NCI-H187 treated with DMSO at 0.1 percent for 48 hours (cell line): ENCODE data around the gene ATP1A4.

Experiments
- DNase-seq: peaks from one replicate; lab custom pipeline; 2025; lab: John Stamatoyannopoulos, UW

ATP1A4 gene

DNA sequence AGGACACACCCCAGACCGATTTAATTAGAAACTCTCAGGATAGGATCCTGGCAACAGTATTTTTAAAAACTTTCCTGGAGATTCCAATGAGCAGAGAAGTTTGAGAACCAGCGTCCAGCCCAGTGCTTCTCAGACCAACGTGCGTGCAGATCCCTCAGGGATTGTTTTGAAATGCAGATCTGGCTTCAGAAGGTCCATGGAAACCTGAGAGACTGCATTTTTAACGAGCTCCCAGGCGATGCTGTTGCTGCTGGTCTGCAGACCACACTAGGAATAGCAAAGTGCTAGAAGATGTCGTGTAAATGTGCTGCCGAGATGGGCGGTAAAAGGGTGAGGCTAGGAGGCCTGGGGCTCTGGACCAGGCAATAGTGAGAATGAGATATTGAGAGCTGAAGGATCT lies 20.6 kb downstream of the ATP1A4 start:
- no peak for DNase-seq

DNA sequence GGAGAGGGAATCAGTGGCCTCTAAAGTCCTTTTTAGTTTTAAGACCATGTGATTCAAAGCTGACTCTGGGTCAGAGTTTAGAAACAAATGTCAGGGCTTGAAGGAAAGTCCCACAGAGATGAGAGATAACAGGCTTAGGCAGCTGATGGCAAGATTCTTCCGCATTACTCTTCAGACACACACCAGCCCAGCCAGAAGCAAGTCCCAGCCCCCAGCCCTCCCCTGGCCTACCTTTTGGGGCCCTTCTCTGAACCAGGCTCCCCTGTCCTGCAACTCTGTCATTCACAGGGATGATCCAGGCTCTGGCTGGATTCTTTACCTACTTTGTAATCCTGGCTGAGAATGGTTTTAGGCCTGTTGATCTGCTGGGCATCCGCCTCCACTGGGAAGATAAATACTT lies 25.8 kb downstream of the ATP1A4 start:
- no peak for DNase-seq

GRCh38 chr1:160177667-160178066 lies 26.3 kb downstream of the ATP1A4 start:
- no peak for DNase-seq

DNA sequence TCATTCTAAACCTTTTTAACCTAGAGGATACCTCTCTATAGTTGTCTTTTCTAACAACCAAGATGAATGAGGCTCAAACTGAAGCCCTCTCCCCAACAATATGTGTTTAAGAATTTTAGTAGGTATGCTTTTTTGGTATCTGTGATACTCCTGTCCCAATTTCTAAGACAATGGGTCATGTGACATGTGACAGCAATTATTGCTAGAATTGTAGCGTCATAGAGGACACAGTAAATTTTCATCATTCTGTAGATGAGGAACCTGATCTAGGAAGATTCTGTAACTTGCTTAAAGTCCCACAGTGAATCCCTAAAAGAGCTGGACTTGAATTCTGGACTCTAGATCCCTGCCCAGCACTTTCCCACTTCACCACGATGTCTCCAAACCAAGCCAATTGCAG lies 27.3 kb downstream of the ATP1A4 start:
- no peak for DNase-seq

GRCh38 chr1:160179336-160179735 lies 27.9 kb downstream of the ATP1A4 start:
- no peak for DNase-seq

DNA sequence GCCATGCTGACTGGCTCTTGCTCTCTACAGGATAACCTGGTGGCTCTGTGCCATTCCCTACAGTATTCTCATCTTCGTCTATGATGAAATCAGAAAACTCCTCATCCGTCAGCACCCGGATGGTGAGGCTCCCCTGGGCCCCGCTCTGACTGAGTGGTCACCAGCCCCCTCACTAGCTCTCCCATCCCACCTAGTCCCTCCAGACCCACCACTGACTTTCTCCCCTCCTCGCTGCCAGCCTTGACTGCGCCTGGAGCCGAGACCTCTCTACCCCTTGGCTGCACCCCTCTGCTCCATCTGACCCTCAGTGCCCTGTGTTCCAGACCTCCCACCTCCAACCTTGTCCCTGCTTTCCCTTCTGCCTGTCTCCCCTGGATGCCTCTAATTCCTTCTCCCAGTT lies 34.8 kb downstream of the ATP1A4 start:
- DNase-seq: no peak

DNA sequence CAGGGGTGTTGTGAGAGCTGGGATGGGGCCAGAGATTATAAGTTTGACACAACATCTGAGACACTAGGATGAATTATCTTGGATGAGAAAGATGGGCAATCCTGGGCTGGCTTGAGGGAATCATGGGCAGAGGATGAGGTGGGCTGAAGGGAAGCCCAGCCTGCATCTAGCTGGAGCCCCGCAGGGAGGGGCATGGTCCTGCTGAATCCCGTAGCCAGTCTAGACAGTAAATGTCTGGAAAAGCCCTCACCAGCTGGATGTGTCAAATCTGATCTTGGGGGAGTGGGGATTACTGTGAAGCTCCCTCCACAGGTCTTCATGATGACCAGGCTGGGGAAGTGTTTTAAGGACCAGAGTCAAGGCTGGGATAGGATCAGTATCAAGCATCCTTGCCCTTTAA lies 35.3 kb downstream of the ATP1A4 start:
- no peak for DNase-seq

GRCh38 chr1:160187407-160187806 lies 36.0 kb downstream of the ATP1A4 start:
- no peak for DNase-seq

DNA sequence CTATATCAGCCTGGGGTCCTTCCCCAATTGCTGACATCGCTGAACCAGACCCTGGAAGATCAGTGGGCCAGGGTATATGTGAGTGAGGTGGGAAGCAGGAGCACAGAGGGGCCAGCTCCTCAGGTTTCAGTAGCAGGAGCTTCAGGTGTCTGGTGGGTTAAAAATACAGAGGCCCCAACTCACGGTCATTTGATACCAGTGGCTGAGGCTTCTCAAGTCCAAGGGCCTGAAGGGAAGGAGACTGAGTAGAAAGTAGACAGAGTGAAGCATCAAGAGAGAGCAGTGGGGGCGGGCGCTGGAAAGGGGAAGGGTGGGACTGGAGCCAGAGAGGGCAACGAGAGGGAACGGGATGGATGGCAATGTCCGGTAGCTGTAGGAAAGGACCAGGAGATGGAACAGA lies 36.9 kb downstream of the ATP1A4 start:
- no peak for DNase-seq

DNA sequence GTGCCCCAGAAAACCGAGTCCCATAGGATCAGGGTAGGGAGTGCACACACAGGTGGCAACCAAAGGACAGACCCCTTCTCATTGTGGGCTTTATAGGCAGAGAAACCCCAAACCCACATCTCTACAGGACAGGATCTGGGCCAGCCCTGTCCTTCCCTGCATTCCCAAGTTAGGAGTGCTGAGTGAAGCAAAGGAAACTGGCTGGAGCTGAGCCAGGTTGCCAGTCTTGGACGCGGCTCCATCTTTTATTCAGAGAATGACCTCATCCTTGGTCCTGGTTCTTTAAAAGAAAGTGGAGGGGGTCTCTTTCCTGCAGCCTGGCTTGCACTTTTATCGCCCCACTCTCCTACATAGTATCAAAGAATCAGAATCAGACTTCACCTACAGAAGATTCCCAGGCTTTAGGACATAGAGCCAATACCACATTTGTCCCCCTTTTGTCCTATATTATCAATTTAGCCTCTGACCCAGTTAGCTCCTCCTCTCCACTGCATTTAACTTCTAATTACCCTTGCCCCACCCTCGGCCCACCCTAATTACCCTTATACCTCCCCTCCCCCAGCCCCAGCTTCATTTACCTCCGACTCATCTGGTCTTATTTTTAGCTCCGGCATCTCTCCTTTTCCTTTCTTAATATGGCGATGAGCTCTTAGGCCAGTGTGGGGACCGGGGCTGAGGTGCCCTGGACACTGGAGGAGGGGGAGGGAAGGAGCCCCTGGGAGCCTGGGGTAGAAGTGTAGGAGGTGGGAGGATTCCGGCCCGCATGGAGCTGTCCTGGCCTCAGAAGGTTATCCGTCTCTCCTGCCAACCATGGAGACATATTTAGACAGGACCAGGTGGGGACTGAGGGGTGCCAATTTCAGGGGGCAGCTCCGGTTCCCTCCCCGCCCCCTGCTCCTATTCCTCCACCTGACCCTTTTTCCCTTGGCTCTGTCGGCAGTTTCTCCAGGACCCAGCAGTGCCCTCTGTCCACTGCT lies 38.5 kb downstream of the ATP1A4 start, which contains the start of gene CASQ1:
TSS of gene CASQ1 (plus strand) at position 927 of the 977 bp plus-strand sequence. CDS start 177 bp downstream, outside the sequence.
- DNase-seq: no peak

- DNase-seq: no peak
Measured at GRCh38 chr1:160191756-160192155, 40.4 kb downstream of the ATP1A4 start.

DNA sequence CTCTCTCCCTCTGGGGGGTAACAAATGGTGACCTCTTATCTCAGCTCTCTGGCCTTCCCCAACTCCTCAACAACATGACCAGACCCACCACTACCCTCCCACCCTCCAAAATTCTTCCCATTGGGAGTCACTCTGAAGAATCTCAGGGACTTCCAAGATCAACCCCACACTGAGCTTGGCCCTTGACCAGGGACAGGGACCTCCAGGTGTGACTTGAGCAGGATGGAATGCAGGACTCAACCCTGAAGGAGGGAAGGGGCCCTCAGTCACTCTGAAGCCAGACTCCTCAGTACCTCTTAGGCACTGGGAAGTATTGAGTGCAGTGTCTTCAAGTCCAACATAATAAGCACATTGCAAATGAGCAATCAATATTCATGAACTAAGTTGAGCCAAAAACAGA lies 40.8 kb downstream of the ATP1A4 start:
- DNase-seq: no peak

DNA sequence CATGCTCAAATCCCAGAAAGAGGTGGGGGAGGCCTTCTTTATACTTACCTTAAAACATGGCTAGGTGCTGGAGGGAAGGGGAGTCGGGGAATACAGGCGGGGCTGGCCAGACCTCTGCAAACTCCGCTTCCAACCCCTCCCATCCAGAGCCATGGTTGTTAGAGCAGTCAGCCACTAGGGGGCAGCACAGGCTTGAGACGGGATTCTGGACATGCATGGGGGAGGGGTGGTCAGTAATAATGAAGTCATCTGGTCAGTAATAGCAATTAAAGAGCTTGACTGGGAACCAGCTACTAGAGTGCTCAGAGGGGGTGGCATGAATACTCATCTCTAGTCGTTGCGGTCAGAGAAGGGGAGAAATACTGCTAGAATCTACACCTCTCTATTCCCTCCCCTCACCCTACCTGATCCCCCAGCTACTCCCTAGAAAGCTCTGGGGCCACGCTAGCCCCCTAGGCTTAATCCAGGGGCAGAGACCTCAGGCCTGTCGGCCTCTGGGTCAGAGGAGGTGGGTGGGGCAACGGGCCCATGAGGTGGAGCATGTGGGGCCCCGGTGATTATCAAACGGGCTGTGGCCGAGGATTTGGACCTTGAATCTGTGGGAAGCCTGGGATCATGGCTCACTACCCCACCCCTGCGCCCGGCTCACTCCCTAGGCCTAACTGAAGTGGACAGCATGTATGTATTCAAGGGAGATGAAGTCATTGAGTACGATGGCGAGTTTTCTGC lies 41.9 kb downstream of the ATP1A4 start:
- DNase-seq: peak; percentile 74

DNA sequence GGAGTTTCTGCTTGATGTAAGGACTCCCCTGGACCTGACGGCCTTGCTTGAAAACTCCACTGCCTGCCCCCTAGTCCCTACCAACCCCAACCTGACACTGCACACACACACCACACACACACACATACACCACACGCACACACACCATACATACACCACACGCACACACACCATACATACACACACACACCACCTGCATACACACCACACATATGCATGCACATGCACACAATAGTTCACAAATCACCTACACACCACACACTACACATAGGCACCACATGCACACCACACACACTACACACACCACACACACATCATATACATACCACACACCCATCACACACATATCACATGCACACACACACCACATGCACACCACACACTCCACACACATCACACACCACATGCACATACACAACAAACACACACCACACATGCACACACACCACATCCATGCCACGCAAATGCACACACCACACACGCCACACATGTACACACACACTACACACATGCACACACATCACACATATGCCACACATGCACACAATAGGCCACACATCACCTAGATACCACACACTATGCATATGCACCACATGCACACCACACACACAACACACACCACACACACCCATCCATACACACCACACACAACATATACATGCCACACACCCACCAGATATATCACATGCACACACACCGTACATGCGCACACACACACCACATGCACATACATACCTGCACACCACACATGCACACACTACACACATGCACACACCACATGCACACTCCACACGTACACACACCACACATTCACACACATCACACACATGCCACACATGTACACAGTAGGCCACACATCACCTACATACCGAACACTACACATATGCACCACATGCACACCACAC lies 42.7 kb downstream of the ATP1A4 start:
- no peak for DNase-seq

- no peak for DNase-seq
Measured at GRCh38 chr1:160194737-160195059, 43.3 kb downstream of the ATP1A4 start.

GRCh38 chr1:160196143-160196542 lies 44.7 kb downstream of the ATP1A4 start:
- DNase-seq: no peak

GRCh38 chr1:160197231-160197630 lies 45.8 kb downstream of the ATP1A4 start:
- DNase-seq: no peak

DNA sequence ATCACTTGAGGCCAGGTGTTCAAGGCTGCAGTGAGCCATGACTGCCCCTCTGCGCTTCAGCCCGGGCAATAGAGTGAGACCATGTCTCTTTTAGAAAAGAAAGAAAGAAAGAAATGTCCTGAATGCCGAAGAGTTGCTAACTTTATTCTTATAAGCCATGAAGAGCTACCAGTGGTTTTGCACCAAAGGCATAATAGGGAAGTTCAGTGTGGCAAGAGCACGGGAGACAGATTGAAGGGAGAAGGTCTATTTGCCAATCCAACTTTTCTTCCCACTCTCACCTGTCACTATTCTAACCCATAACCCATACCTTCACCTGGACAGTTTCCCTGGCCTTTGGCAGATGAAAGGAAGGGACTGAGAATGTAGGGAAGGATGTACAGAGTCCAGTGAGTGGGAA lies 49.4 kb downstream of the ATP1A4 start:
- no peak for DNase-seq

GRCh38 chr1:160204526-160205241 lies 53.3 kb downstream of the ATP1A4 start:
- no peak for DNase-seq

DNA sequence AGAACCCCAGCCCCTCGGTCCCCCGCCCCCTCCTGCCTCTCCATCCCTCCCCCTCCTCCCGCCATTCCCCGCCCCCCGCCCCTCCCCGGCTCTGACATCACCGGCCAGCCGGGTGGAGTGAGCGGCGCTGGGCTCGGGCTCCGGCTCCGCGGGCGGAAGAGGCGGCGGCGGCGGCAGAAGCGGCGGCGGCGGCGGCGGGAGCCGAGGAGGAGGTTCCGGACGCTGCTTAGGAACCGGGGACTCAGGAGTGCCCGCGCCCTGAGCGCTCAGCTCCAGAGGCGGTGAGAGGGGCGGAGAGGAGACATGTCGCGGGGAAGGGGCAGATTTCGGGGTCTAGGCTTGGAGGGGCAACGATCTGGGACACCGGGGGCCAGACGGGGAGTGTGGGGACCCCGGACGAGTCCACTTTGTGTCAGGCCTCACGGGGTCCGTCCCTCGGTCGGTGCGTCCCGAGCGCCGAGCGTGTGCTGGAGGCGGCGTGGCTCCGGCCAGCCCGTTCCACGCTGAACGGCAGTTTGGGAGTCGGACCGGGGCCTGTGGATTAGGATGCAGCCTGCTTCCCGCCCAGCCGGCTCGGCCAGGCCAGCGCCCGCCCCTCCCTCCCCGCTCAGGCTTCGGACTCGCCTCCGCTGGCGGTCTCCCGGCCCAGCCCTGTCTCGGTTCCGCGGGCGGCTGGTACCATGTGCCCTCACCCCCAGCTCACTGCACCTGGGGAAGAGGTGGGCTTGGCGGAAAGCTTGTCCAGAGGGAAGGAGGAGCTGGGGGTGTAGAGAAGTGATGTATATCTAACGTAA lies 54.0 kb downstream of the ATP1A4 start, which contains the start of gene PEA15:
TSS of gene PEA15 (plus strand) at position 143 of the 794 bp plus-strand sequence. CDS start 6,161 bp downstream, outside the sequence.
- no peak for DNase-seq

DNA sequence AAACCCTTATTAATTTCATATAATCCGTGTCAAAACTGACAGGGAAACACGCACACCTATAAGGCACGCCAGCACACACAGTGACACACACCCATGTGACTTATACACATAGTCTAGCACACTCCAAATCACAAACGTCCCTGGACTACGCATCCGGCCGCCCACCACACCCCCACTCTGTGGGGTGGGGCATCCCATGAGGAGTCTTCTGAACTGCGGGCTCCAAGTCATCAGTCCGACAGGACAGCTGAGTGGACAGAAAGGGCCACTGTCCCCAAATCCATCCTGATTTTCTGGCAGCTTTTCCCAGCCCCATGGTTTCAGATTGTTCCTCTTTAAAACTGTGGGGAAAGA lies 54.6 kb downstream of the ATP1A4 start:
- no peak for DNase-seq
